Activated CD4-positive, CD25-positive, alpha-beta regulatory T cell (primary cell): ENCODE data around the gene MRPS2.

Experiments used
- DNase-seq, 4 experiments: peaks; one replicate each; lab custom pipeline; 2025; lab: John Stamatoyannopoulos, UW

MRPS2 gene

GRCh38 chr9:135480071-135480939 lies 20.2 kb upstream of the MRPS2 start:
- DNase-seq: no peak

- DNase-seq: no peak
Measured at GRCh38 chr9:135480940-135481310, 19.6 kb upstream of the MRPS2 start.

- no peak for DNase-seq
Measured at GRCh38 chr9:135482015-135482754, 18.3 kb upstream of the MRPS2 start.

GRCh38 chr9:135484460-135485277 lies 15.8 kb upstream of the MRPS2 start:
- no peak for DNase-seq

GRCh38 chr9:135485385-135485784 lies 15.1 kb upstream of the MRPS2 start:
- no peak for DNase-seq

- no peak for DNase-seq
Measured at GRCh38 chr9:135485832-135486231, 14.7 kb upstream of the MRPS2 start.

- DNase-seq: no peak
Measured at GRCh38 chr9:135486267-135487065, 14.0 kb upstream of the MRPS2 start.

GRCh38 chr9:135487281-135488012 lies 13.0 kb upstream of the MRPS2 start:
- no peak for DNase-seq

GRCh38 chr9:135488013-135488330 lies 12.5 kb upstream of the MRPS2 start:
- no peak for DNase-seq

- DNase-seq: no peak
Measured at GRCh38 chr9:135488527-135488926, 12.0 kb upstream of the MRPS2 start.

GRCh38 chr9:135489188-135489906 lies 11.1 kb upstream of the MRPS2 start:
- DNase-seq: no peak

GRCh38 chr9:135490166-135490870 lies 10.2 kb upstream of the MRPS2 start:
- no peak for DNase-seq

GRCh38 chr9:135490980-135491464 lies 9.5 kb upstream of the MRPS2 start:
- DNase-seq: no peak

- DNase-seq: no peak
Measured at GRCh38 chr9:135491764-135492163, 8.7 kb upstream of the MRPS2 start.

GRCh38 chr9:135492886-135493669 lies 7.4 kb upstream of the MRPS2 start:
- no peak for DNase-seq

- no peak for DNase-seq
Measured at GRCh38 chr9:135494791-135495559, 5.5 kb upstream of the MRPS2 start.

GRCh38 chr9:135498381-135499126 lies 1.9 kb upstream of the MRPS2 start:
- DNase-seq: no peak
